KMS-11 (cell line): Measurements from ENCODE around the gene IER5L.

Source experiments
- H2AFZ ChIP-seq: fragments of 200-600 bp; sonication (generic); 2 replicates; pipeline ENCODE4 v1.6.1; 2016; ENCODE audit warnings: antibody characterized with exemption, mixed run types, low read depth
- H3K27ac ChIP-seq: fragments of 200-600 bp; sonication (generic); 2 replicates; pipeline ENCODE4 v1.6.1; 2016; ENCODE audit warnings: mild to moderate bottlenecking, mixed run types
- H3K27me3 ChIP-seq: fragments of 200-600 bp; sonication (generic); 2 replicates; pipeline ENCODE4 v1.6.1; 2017; ENCODE audit warnings: mild to moderate bottlenecking, low read depth, mixed run types, moderate library complexity; ENCODE audit not compliant: insufficient read depth
- H3K36me3 ChIP-seq: fragments of 200-600 bp; sonication (generic); 2 replicates; pipeline ENCODE4 v1.6.1; 2017; ENCODE audit warnings: mild to moderate bottlenecking, mixed run types; ENCODE audit not compliant: insufficient read depth
- H3K4me1 ChIP-seq: fragments of 200-600 bp; sonication (generic); 2 replicates; pipeline ENCODE4 v1.6.1; 2016; ENCODE audit warnings: mild to moderate bottlenecking, low read depth, mixed run types; ENCODE audit not compliant: poor library complexity, severe bottlenecking
- H3K4me2 ChIP-seq: fragments of 200-600 bp; sonication (generic); 2 replicates; pipeline ENCODE4 v1.7.0; 2016; ENCODE audit warnings: mild to moderate bottlenecking, mixed run types
- H3K4me3 ChIP-seq: fragments of 200-600 bp; sonication (generic); IDR thresholded peaks from 2 replicates; pipeline ENCODE4 v1.6.1; 2017; ENCODE audit warnings: low read depth, low read length, mixed read lengths; ENCODE audit not compliant: insufficient read depth
- H3K79me2 ChIP-seq: fragments of 200-600 bp; sonication (generic); 2 replicates; pipeline ENCODE4 v1.6.1; 2016; ENCODE audit warnings: low read depth, mixed run types; ENCODE audit not compliant: insufficient read depth
- H3K9ac ChIP-seq: fragments of 200-600 bp; sonication (generic); 2 replicates; pipeline ENCODE4 v1.6.1; 2016; ENCODE audit warnings: mild to moderate bottlenecking, mixed run types
- H4K20me1 ChIP-seq: fragments of 200-600 bp; sonication (generic); 2 replicates; pipeline ENCODE4 v1.6.1; 2016; ENCODE audit warnings: mild to moderate bottlenecking, mixed run types; ENCODE audit not compliant: insufficient read depth
- CTCF ChIP-seq: fragments of 200-600 bp; sonication (generic); conservative IDR thresholded peaks from 2 replicates; pipeline ENCODE4 v1.6.1; 2017; ENCODE audit warnings: low read depth, mild to moderate bottlenecking, antibody characterized with exemption, low read length, moderate library complexity, mixed read lengths

Gene IER5L

GRCh38 chr9:129224618-129225489 lies 46.8 kb upstream of the IER5L start:
- Histone ChIP-seq H3K4me3 (no peak overlapping the region), H3K4me1 (peaks cover 30% of the 10 kb centered on the region), H3K27me3 (no peaks in the 10 kb centered on the region), H3K9ac (no peak overlapping the region), H3K36me3 (no peaks in the 10 kb centered on the region), H2AFZ (no peak overlapping the region), H3K4me2 (no peak overlapping the region), H3K27ac (no peak overlapping the region), H3K79me2 (no peaks in the 10 kb centered on the region), H4K20me1 (no peaks in the 10 kb centered on the region)
- TF ChIP-seq CTCF, result no peak

- H3K4me3 ChIP-seq, result no peak overlapping the region
- H3K79me2 ChIP-seq, result no peaks in the 10 kb centered on the region
- no peak overlapping the region for H3K27ac ChIP-seq
- no peak overlapping the region for H2AFZ ChIP-seq
- H3K4me2 ChIP-seq, result no peak overlapping the region
- no peaks in the 10 kb centered on the region for H3K36me3 ChIP-seq
- no peaks in the 10 kb centered on the region for H3K27me3 ChIP-seq
- no peaks in the 10 kb centered on the region for H4K20me1 ChIP-seq
- peaks cover 37% of the 10 kb centered on the region for H3K4me1 ChIP-seq
- H3K9ac ChIP-seq, result no peak overlapping the region
- no peak for TF ChIP-seq CTCF
Observed at GRCh38 chr9:129223551-129224208, 45.6 kb upstream of the IER5L start.

- Histone ChIP-seq H3K4me2 (no peak overlapping the region), H2AFZ (no peak overlapping the region), H3K27me3 (no peaks in the 10 kb centered on the region), H3K4me1 (peaks cover 37% of the 10 kb centered on the region), H4K20me1 (no peaks in the 10 kb centered on the region), H3K27ac (no peak overlapping the region), H3K36me3 (no peaks in the 10 kb centered on the region), H3K9ac (no peak overlapping the region), H3K4me3 (no peak overlapping the region), H3K79me2 (no peaks in the 10 kb centered on the region)
- TF ChIP-seq CTCF, result no peak
Observed at GRCh38 chr9:129222819-129223218, 44.8 kb upstream of the IER5L start.

- Histone ChIP-seq H3K4me1 (peaks cover 37% of the 10 kb centered on the region), H2AFZ (peak overlapping the region; percentile 55; the same call in 1 of the 2 replicates), H3K36me3 (no peaks in the 10 kb centered on the region), H3K27ac (peak overlapping the region; percentile 81), H3K4me2 (peak overlapping the region; percentile 98), H3K79me2 (no peaks in the 10 kb centered on the region), H3K9ac (peak overlapping the region; percentile 52; the same call in 1 of the 2 replicates), H3K27me3 (no peaks in the 10 kb centered on the region), H4K20me1 (no peaks in the 10 kb centered on the region), H3K4me3 (no peak overlapping the region)
- no peak for TF ChIP-seq CTCF
Observed at GRCh38 chr9:129221979-129222635, 44.0 kb upstream of the IER5L start.
